ENCODE measurements around the gene C1orf21. TPM values are rescaled to one million over a fixed set of nuclear protein-coding genes. Genes with fewer than 3 reads are reported as not detected.

Gene C1orf21
- polyA plus RNA-seq, 1 of the 3 experiments (the other 2 are of a cell fraction), result 4.8 TPM

DNA sequence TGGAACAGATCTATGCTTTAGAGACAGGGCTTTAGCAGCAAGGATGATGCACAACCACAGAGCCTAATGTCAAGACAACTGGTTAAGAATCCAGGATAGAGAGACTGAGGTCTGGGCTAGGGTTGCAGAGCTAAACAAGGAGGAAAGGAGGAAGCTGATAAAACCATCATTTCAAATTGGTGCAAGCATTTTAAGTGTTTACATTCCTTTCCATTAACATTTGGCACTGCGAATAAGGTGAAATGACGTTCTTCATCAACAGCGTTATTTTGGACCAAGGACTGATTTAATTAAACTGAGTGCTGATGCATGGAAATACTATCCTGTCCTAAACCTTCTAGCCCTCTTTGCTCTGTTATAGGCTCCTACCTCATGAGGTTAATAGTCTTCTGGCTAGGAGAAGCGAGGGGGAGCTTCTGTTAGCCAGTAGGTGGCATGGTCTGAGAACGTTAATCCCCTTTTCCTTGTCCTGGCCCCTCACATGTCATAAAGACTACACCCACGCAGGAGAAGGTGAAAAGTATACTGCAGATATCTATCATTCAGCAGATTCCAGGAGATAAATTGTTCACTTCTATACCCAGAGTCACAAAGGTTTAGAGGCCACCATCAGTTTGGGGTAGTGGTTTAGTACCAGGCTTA, 7.6 kb upstream of the C1orf21 start:
- peaks cover 3% of the 10 kb centered on the region for H3F3A ChIP-seq (replicated peaks; ENCODE audit: insufficient read depth)
- H3K4me1 ChIP-seq (ENCODE audit: control insufficient read depth in 1 of 2, insufficient read depth in 2 of 2, low read depth in 1 of 2, low read length in 1 of 2), result no peaks in the 10 kb centered on the region
- H3K4me2 ChIP-seq, result no peak overlapping the region
- TF ChIP-seq RCOR1 (IDR thresholded peaks at IDR 0.05; ENCODE audit: low read length) (no peak), MEF2A (IDR thresholded peaks at IDR 0.05; ENCODE audit: borderline replicate concordance, low read depth) (no peak), NFIC (IDR thresholded peaks at IDR 0.05; ENCODE audit: borderline replicate concordance) (no peak), SMC3 (IDR thresholded peaks at IDR 0.05; ENCODE audit: low read depth, low read length) (peak; percentile 37; the same call in 1 of the 2 replicates), CHD2 (IDR thresholded peaks at IDR 0.05; ENCODE audit: low read length, partially characterized antibody) (no peak), SIN3A (IDR thresholded peaks at IDR 0.05; ENCODE audit: borderline replicate concordance, low read depth, low read length) (no peak), EP300 (IDR thresholded peaks at IDR 0.05; ENCODE audit: borderline replicate concordance in 1 of 2, low read depth in 1 of 2, low read length in 1 of 2) (no peak), FOXM1 (IDR thresholded peaks at IDR 0.05; ENCODE audit: low read depth) (no peak), FOXJ3 (CRISPR knock-in tag; IDR thresholded peaks at IDR 0.05) (no peak), TAF1 (IDR thresholded peaks at IDR 0.05; ENCODE audit: borderline replicate concordance, low read depth, low read length) (no peak), RAD21 (IDR thresholded peaks at IDR 0.05; ENCODE audit: low read length) (peak; percentile 51), JUND (IDR thresholded peaks at IDR 0.05) (no peak), MXI1 (IDR thresholded peaks at IDR 0.05; ENCODE audit: low read depth, low read length) (no peak), EZH2phosphoT487 (IDR thresholded peaks at IDR 0.05; ENCODE audit: borderline replicate concordance, low read depth) (no peak)
- TF ChIP-seq, protein P1, sequence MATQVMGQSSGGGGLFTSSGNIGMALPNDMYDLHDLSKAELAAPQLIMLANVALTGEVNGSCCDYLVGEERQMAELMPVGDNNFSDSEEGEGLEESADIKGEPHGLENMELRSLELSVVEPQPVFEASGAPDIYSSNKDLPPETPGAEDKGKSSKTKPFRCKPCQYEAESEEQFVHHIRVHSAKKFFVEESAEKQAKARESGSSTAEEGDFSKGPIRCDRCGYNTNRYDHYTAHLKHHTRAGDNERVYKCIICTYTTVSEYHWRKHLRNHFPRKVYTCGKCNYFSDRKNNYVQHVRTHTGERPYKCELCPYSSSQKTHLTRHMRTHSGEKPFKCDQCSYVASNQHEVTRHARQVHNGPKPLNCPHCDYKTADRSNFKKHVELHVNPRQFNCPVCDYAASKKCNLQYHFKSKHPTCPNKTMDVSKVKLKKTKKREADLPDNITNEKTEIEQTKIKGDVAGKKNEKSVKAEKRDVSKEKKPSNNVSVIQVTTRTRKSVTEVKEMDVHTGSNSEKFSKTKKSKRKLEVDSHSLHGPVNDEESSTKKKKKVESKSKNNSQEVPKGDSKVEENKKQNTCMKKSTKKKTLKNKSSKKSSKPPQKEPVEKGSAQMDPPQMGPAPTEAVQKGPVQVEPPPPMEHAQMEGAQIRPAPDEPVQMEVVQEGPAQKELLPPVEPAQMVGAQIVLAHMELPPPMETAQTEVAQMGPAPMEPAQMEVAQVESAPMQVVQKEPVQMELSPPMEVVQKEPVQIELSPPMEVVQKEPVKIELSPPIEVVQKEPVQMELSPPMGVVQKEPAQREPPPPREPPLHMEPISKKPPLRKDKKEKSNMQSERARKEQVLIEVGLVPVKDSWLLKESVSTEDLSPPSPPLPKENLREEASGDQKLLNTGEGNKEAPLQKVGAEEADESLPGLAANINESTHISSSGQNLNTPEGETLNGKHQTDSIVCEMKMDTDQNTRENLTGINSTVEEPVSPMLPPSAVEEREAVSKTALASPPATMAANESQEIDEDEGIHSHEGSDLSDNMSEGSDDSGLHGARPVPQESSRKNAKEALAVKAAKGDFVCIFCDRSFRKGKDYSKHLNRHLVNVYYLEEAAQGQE (IDR thresholded peaks at IDR 0.05; ENCODE audit: low read depth, low read length), result no peak
- TF ChIP-seq, protein P2, sequence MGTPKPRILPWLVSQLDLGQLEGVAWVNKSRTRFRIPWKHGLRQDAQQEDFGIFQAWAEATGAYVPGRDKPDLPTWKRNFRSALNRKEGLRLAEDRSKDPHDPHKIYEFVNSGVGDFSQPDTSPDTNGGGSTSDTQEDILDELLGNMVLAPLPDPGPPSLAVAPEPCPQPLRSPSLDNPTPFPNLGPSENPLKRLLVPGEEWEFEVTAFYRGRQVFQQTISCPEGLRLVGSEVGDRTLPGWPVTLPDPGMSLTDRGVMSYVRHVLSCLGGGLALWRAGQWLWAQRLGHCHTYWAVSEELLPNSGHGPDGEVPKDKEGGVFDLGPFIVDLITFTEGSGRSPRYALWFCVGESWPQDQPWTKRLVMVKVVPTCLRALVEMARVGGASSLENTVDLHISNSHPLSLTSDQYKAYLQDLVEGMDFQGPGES (IDR thresholded peaks at IDR 0.05; ENCODE audit: low read depth, low read length), result no peak
- TF ChIP-seq, protein P3, sequence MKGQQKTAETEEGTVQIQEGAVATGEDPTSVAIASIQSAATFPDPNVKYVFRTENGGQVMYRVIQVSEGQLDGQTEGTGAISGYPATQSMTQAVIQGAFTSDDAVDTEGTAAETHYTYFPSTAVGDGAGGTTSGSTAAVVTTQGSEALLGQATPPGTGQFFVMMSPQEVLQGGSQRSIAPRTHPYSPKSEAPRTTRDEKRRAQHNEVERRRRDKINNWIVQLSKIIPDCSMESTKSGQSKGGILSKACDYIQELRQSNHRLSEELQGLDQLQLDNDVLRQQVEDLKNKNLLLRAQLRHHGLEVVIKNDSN (IDR thresholded peaks at IDR 0.05; ENCODE audit: borderline replicate concordance, low read depth), result no peak
- CTCF ChIA-PET, result interaction anchor here (1.2 to 2.9 kb wide), 4 partner anchors 9 to 312 kb away, joined by 3 to 9 read pairs (median 4); no protein-coding TSS in a partner anchor
- no peaks in the 10 kb centered on the region for H3K79me2 ChIP-seq (ENCODE audit: insufficient read depth)
- no peaks in the 10 kb centered on the region for H3K9me3 ChIP-seq
- H4K20me1 ChIP-seq (ENCODE audit: insufficient read depth), result no peaks in the 10 kb centered on the region
- no peak overlapping the region for H2AFZ ChIP-seq (ENCODE audit: low read depth)
- H3K27ac ChIP-seq (ENCODE audit: low read depth in 2 of 2, low read length in 1 of 2), result no peak overlapping the region
- no peaks in the 10 kb centered on the region for H3K9me2 ChIP-seq
- peak; percentile 25 for DNase-seq
- POLR2A ChIA-PET, result interaction anchor here (1.6 kb wide), 1 partner anchor 8 kb away, joined by 5 read pairs; the partner anchor contains the start of gene C1orf21
- H3K4me3 ChIP-seq (ENCODE audit: low read depth in 2 of 2, low read length in 1 of 2), result no peak overlapping the region
- no peaks in the 10 kb centered on the region for H3K27me3 ChIP-seq (ENCODE audit: insufficient read depth)
- WGBS (ENCODE audit: low lambda C conversion rate), result 69% methylated on average over 6 of the region's 6 CpGs
- H3K36me3 ChIP-seq (replicated peaks in 1 of 2; ENCODE audit: control insufficient read depth in 1 of 2, insufficient read depth in 2 of 2, low read length in 1 of 2), result no peaks in the 10 kb centered on the region
- H3K9ac ChIP-seq, result no peak overlapping the region

Data from SK-N-SH (cell line).